ENCODE measurements around the gene USP34.

DNA sequence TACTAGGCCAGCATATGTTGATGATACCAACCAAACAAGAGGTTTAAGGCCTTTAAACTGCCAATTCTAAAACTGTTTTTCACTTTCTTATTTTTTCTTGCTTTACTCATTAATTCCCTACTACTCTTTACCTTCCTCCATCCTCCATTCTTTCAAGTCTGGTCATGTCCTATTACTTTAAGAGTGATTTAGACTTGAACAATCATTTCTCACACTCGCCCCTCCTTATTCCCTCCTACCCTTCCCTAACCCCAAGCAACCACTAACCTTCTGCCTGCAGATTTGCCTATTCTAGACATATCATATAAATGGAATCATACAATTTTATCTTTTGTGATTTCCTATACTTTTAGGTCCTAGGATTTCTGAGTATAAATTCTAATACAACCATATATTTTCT lies 127.7 kb downstream of the USP34 start:
- TF ChIP-seq, protein P1, sequence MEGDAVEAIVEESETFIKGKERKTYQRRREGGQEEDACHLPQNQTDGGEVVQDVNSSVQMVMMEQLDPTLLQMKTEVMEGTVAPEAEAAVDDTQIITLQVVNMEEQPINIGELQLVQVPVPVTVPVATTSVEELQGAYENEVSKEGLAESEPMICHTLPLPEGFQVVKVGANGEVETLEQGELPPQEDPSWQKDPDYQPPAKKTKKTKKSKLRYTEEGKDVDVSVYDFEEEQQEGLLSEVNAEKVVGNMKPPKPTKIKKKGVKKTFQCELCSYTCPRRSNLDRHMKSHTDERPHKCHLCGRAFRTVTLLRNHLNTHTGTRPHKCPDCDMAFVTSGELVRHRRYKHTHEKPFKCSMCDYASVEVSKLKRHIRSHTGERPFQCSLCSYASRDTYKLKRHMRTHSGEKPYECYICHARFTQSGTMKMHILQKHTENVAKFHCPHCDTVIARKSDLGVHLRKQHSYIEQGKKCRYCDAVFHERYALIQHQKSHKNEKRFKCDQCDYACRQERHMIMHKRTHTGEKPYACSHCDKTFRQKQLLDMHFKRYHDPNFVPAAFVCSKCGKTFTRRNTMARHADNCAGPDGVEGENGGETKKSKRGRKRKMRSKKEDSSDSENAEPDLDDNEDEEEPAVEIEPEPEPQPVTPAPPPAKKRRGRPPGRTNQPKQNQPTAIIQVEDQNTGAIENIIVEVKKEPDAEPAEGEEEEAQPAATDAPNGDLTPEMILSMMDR (IDR thresholded peaks at IDR 0.05; ENCODE audit: control extremely low read depth in 1 of 3, insufficient read depth in 1 of 3, low read depth in 1 of 3, low read length in 3 of 3) = no peak
- no peak for TF ChIP-seq POLR2A (IDR thresholded peaks at IDR 0.05; ENCODE audit: control extremely low read depth in 1 of 2, low read depth in 2 of 2, low read length in 2 of 2)
- no peak for TF ChIP-seq EZH2 (IDR thresholded peaks at IDR 0.05; ENCODE audit: low read depth, low read length, severe bottlenecking)
- TF ChIP-seq TEAD4 (IDR thresholded peaks at IDR 0.05; ENCODE audit: low read depth, low read length) = no peak
- TF ChIP-seq TAF1 (IDR thresholded peaks at IDR 0.05; ENCODE audit: low read depth, low read length) = no peak
- no peak for TF ChIP-seq SP4 (IDR thresholded peaks at IDR 0.05; ENCODE audit: low read length)
- TF ChIP-seq RFX5 (IDR thresholded peaks at IDR 0.05; ENCODE audit: borderline replicate concordance, low read depth, low read length) = no peak

All from H1 (cell line).